Activated T-cell treated with anti-CD3 and anti-CD28 coated beads for 48 hours (primary cell): ENCODE measurements around the gene EMC9.

Source experiments
- DNase-seq: peaks from one replicate; pipeline ENCODE4 v3.0.0-alpha.2; 2020; ENCODE audit warnings: low read depth

EMC9 gene

DNA sequence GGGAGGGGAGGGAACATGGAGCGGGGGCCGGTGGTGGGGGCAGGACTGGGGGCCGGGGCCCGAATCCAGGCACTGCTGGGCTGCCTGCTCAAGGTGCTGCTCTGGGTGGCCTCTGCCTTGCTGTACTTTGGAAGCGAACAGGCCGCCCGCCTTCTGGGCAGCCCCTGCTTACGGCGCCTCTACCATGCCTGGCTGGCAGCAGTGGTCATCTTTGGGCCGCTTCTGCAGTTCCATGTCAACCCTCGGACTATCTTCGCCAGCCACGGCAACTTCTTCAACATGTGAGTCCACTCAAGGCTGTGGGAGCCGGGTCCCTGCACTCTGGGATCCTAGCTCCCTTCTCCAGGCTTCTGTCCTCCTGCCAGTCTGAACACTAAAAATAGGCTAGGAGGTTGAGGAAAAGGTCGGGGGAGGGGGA lies 9.8 kb downstream of the EMC9 start:
- no peak for DNase-seq

GRCh38 chr14:24130717-24131548 lies 10.5 kb downstream of the EMC9 start:
- DNase-seq: no peak

GRCh38 chr14:24130380-24130716 lies 11.0 kb downstream of the EMC9 start, which contains the start of gene FITM1:
Gene FITM1, plus strand, starts transcription at chr14:24130659. Its CDS starts 905 bp downstream, at chr14:24131564.
- no peak for DNase-seq

DNA sequence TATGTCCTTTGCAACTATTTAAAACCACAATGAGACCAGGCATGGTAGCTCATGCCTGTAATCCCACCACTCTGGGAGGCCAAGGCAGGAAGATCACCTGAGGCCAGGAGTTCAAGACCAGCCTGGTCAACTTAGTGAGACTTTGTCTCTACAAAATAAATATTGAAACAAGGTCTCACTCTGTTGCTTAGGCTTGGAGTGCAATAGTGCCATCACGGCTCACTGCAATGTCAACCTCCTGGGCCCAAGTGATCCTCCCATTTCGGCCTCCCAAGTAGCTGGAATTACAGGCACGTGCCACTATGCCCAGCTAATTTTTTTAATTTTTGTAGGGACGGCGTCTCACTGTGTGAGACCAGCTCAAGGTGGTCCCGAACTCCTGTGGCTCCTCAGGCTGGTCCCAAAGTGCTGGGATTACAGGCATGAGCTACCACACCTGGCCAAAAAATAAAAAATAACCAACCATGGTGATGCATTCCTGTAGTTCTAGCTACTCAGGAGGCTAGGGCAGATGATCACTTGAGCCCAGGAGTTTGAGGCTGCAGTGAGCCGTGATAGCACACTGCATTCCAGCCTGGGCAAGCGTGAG lies 11.9 kb downstream of the EMC9 start:
- no peak for DNase-seq

DNA sequence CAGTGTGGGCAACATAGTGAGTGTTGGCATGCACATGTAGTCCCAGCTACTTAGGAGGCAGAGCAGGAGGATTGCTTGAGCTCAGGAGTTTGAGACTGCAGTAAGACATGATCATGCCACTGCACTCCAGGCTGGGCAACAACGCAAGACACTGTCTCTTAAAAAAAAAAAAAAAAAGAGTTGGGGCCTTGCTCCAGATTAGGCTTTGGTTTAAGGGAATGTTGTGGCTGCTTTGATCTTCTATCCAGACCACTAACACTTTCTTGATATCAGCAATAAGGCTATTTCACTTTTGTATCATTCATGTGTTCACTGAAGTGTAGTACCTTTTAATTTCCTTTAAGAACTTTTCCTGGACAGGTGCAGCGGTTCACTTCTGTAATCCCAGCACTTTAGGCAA lies 13.7 kb downstream of the EMC9 start:
- no peak for DNase-seq

GRCh38 chr14:24126939-24127338 lies 14.5 kb downstream of the EMC9 start:
- no peak for DNase-seq

DNA sequence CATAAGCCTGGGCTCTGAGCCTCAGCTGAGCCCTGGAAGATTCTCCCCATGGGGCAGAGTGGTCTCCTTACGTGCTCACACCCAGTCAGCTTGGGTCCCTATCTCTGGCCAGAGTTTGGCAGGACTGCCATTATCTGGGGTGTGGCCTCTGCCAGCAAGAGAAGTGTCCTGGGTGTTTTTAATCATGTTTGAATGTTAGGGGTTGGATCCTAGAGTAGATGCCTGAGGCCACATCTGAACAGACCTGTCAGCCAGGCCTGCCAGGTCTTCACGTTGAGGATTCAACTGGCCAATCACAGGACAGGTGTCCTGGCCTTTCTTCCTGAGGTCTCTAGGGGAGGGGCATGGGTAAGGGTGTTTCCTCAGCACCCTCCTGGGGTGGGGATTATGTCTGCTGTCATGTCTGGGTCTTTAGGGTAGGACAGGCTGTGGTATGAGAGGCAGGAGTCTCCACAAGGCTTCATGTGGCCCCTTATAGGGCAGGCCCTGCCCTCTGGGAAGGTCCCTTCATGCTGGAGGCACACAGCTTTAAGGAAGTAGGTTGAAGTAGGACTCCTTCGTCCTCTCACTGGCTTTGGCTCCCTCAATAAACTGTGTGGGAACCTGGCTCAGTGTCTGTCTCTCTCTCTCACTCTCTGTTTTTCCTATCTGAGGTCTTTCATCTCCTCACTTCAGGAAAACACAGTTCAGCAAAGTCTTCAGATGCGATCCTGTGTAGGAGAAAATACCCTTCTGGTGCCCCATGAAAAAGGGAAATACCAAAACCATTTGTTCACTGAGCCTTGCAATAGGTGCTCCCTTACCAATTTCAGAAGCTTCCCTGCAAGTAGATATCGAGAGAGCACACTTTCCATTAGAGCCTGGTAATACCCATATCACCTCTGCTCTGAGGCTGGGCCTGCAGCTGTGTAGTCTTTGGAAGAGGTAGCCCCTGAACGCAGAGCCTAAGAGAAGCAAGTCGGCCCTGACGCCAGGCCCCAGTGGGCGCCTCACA lies 17.7 kb downstream of the EMC9 start:
- no peak for DNase-seq

GRCh38 chr14:24122898-24123297 lies 18.5 kb downstream of the EMC9 start:
- DNase-seq: no peak

GRCh38 chr14:24122416-24122815 lies 19.0 kb downstream of the EMC9 start:
- no peak for DNase-seq

DNA sequence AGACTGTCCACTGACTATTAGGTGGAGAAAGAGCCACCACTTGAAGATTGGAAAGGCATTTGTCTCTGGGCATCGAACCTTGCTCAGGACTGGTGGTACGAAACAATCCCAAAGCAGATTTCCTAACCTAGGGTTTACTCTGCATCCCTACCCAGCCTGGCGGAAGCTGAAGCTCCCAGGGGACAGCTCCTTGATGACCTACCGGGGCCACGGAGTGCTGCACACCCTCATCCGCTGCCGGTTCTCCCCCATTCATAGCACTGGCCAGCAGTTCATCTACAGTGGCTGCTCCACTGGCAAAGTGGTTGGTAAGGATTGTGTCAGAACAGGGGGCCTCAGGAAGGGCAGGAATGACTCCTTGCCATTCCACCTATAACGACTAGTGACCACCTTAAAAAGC lies 20.2 kb downstream of the EMC9 start:
- no peak for DNase-seq

GRCh38 chr14:24119691-24120090 lies 21.7 kb downstream of the EMC9 start:
- no peak for DNase-seq

DNA sequence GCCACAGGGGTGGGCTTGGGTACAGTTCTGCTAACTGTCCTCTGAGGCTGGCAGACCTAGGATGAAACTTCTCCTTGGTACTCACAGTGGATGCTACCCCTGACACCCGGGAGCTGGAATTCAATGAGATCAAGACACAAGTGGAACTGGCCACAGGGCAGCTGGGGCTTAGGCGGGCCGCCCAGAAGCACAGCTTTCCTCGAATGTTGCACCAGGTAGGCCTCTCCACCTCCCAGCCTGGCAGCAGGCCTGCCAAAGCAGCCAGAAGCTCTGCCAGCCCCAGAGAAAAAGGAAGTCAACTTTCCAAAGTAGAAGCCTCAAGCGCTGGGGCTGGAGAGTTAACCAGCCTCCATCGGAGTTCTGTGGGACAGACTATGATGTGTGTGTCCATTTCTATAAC lies 24.2 kb downstream of the EMC9 start:
- DNase-seq: no peak

DNA sequence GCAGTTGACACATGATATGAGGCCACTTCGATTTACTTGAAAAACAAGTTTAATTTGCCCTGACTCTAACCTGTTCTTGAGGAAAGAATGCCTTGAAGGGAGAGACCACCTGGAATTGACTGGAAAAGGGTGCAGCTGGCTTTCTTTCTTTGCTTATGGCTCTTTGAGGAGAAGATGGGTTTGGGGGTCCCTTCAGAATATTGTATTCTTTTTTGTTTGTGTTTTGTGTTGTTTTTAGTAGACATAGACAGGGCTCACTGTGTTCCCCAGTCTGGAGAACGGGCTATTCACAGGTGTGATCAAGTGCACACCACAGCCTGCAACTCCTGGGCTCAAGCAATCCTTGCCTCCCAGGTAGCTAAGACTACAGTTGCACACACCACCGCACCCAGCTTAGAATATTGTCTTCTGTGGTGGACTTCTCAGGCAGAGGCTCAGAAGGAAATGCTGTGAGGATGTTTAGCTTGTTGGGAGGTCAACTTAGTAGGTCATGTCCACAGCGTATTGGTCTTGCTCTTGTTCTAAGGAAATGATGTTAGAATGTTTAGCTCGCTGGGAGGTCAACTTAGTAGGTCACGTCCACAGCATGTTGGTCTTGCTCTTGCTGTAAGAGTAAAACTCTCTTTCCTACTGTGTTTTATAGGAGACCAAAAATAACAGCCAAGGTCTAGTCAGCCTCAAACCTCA lies 25.1 kb downstream of the EMC9 start:
- DNase-seq: no peak

DNA sequence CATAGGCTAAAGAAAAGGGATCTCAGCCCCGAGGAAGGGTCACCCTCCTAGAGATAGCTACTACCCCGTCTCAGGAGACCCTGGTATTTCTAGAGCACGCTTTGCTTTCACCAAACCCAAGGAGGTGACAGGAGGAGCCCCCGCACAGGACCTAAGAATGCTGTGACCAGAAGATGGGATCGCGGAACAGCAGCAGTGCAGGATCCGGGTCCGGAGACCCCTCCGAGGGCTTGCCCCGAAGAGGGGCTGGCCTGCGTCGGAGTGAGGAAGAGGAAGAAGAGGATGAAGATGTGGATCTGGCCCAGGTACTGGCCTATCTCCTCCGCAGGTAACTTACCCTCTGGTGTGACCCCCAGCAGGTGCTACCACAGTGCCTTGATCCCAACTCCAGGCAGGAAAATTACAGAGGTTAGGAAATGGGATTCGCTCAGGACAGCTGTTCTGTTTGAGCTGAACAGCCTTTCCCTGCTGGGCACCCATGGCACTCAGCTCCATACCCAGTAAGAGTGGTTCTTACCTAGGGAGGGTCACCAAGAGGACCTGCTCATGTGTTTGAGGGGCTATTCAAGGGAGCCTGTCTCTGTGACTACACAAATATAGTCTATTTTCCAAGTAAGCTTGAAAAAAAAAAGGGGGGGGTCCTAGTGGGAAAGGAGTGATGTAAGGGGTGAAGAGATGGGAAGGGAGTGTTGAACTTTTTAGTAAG lies 25.8 kb downstream of the EMC9 start:
- DNase-seq: no peak

- DNase-seq: peak; percentile 97
Measured at GRCh38 chr14:24114532-24115421, 26.6 kb downstream of the EMC9 start, which contains the start of the genes DCAF11 and NRL. Gene DCAF11, plus strand, starts transcription at chr14:24114777. Its CDS starts 818 bp downstream, at chr14:24115595. Gene NRL, minus strand, starts transcription at chr14:24114949. Its CDS starts 32,101 bp downstream, at chr14:24082848.

- DNase-seq: peak; percentile 82
Measured at GRCh38 chr14:24113801-24114531, 27.4 kb downstream of the EMC9 start.

GRCh38 chr14:24113379-24113800 lies 28.0 kb downstream of the EMC9 start:
- DNase-seq: no peak

GRCh38 chr14:24110523-24110922 lies 30.9 kb downstream of the EMC9 start:
- no peak for DNase-seq

DNA sequence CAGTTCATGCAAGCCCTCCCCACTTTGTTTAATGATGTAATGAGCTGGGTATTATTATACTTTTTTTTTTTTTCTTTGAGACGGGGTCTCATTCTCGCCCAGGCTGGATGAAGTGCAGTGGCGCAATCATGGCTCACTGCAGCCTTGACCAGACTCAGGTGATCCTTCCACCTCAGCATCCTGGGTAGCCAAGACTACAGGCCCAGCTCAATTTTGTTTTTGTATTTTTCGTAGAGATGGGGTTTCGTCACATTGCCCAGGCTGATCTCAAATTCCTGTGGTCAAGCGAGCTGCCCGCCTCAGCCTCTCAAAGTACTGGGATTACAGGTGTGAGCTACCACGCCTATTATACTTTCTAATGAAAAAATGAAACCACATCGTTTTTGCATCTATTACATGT lies 31.3 kb downstream of the EMC9 start:
- DNase-seq: no peak
